ENCODE measurements around the gene ANKMY1.

Gene ANKMY1

DNA sequence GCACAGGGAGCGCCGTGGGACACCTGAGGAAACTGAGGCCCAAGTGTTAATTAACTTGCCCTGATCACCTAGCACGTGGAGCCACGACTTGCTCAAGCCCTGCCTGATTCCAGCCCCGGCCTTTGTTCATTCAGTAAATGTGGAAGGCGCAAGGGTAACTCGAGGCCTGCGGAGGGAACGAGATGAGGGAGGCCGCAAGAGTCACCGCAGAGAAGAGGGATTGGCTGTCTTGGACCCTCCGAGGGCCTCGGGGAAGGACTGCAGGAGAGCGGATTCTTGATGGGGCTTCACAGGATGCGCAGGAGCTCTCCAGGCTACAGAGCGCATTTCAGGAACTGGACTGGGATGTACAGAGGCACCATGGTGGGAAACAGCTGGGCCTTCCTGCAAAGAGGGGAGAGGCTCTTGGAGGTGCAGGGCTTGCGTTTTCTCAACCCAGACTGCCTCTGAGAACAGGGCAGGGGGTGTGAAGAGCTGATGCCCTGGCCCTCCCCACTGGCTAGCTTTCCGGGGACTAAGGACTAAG is 511 bp upstream of the ANKMY1 start:
- DNase-seq (ENCODE audit: low read depth), result no peak
- H3K4me3 ChIP-seq (ENCODE audit: control insufficient read depth, low read depth, low read length), result peak overlapping the region; percentile 50
- TF ChIP-seq, protein P1, sequence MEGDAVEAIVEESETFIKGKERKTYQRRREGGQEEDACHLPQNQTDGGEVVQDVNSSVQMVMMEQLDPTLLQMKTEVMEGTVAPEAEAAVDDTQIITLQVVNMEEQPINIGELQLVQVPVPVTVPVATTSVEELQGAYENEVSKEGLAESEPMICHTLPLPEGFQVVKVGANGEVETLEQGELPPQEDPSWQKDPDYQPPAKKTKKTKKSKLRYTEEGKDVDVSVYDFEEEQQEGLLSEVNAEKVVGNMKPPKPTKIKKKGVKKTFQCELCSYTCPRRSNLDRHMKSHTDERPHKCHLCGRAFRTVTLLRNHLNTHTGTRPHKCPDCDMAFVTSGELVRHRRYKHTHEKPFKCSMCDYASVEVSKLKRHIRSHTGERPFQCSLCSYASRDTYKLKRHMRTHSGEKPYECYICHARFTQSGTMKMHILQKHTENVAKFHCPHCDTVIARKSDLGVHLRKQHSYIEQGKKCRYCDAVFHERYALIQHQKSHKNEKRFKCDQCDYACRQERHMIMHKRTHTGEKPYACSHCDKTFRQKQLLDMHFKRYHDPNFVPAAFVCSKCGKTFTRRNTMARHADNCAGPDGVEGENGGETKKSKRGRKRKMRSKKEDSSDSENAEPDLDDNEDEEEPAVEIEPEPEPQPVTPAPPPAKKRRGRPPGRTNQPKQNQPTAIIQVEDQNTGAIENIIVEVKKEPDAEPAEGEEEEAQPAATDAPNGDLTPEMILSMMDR (conservative IDR thresholded peaks at IDR 0.05; ENCODE audit: control insufficient read depth, insufficient read depth, low read depth, low read length), result no peak

DNA sequence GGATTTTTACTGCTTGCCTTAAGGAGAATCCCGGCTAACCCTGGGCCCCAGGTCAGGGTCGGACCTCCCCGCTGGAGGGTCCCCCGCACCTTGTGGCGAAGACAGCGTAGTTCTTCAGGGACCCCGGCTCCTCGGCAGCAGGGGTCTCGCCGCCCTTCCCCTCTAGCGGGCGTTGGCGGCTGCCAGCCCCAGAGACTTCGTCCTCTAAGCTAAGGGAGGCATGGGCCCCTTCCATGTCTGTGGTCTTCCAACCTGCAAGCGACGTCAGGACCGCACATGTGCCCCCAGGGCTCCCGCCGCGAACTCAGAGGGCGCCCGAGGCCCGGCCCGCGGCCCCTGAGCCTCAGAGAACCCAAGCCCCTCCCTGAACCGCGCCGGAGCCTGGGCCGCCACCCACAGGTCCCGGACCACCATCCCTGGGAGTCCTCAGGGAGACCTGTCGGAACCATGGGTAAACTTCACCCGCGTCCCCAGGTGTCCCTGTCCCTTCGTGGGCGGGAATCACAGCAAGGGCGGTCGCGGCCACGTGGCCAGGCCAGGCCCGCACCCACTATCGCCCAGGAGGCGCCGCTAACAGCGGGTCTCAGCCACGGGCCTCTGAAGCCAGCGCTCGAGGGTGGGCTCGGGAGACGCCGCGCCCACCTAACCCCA is 562 bp downstream of the ANKMY1 start:
- no peak for DNase-seq (ENCODE audit: low read depth)
- peak overlapping the region; percentile 50 for H3K4me3 ChIP-seq (ENCODE audit: control insufficient read depth, low read depth, low read length)
- TF ChIP-seq, protein P1 (conservative IDR thresholded peaks at IDR 0.05; ENCODE audit: control insufficient read depth, insufficient read depth, low read depth, low read length), result no peak

DNA sequence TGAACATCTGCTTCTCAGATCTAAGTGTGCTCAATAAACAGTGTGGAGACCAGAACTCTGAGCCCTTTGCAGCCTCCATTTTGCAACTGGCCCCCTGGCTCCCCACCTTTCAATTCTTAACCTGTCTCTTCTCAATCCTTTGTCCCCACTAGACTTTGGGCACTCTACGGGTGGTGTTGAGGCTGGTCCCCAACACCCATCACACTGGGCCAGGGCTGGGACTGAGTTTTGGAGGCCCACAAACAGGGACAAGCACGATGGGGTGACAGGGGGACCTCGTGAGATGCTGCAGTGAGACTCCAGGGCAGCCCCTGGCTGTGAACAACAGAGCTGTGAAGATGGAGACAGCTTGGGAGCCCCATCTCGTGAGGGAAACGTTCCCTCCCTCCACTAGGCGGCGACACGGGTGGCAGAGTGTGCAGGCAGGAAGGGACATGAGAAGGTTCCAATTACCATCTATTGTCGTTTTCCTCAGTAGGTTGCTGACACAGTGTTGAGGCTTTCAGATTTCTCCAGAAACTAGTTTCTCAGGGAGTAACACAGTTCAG is 1.2 kb downstream of the ANKMY1 start:
- H3K4me3 ChIP-seq (ENCODE audit: control insufficient read depth, low read depth, low read length), result peak overlapping the region; percentile 50
- DNase-seq (ENCODE audit: low read depth), result peak; percentile 65
- TF ChIP-seq, protein P1 (conservative IDR thresholded peaks at IDR 0.05; ENCODE audit: control insufficient read depth, insufficient read depth, low read depth, low read length), result peak; percentile 67

DNA sequence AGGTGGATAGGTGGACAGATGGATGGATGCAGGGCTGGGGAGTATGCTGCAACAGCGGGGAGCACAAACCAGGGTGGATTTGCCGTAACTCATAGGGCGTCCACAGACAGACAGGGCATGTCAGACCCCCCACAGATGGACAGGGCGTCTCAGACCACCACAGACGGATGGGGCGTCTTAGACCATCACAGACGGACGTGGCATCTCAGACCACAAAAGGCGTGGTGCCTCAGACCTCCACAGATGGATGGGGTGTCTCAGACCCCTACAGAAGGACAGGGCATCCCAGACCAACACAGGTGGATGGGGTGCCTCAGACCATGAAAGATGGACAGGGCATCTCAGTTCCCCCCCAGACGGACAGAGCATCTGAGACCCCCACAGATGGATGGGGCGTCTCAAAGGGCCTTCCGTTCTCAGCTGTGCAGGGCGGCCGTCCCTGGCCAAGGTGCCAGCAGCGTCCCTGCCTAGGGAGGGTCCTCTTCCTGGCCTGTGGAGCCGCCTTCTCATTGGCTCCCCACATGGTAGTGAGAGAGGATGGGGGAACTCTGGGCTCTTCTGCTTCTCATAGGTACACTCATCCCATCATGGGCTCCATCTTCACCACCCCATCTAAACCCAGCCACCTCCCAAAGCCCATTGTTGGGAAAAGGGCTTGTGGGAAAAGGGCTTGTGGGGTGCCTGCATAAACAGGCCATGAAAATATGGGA is 2.1 kb downstream of the ANKMY1 start:
- H3K4me3 ChIP-seq (ENCODE audit: control insufficient read depth, low read depth, low read length), result no peak overlapping the region
- no peak for DNase-seq (ENCODE audit: low read depth)
- TF ChIP-seq, protein P1 (conservative IDR thresholded peaks at IDR 0.05; ENCODE audit: control insufficient read depth, insufficient read depth, low read depth, low read length), result no peak

DNA sequence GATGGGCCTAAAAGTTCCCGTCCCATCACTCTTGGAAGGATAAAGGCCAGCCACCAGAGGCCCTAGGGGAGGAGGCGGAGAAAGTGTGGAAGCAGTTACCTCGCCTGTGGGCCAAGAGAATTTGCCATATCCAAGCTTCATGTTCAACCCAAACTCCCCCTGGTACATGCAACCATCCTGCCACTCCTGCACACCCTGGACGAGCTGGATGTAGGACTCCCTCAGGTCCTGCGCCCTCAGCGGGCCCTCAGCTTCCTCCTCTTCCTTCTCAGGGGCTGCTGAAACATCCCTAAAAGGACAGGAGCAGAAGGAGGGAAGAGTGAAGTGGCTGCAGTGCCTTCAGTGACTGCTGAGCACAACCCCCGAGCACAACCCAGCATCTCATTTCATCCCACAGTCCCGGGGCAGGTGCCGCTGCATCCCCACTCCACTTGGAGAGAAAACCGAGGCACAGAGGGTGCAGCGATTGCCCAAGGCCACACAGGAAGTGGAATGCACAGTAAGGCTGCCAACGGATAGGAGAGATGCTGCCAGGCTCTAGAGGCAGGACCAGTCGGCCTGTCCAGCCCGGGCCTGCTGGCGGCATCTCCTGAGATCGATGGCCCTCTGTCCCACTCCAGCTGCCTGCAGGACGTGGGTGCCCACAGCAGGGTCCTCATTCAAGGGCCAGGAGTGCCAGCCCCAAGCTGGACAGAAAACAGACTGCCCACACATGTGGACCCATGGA is 2.9 kb downstream of the ANKMY1 start:
- no peak for DNase-seq (ENCODE audit: low read depth)
- TF ChIP-seq, protein P1 (conservative IDR thresholded peaks at IDR 0.05; ENCODE audit: control insufficient read depth, insufficient read depth, low read depth, low read length), result no peak
- H3K4me3 ChIP-seq (ENCODE audit: control insufficient read depth, low read depth, low read length), result no peak overlapping the region

DNA sequence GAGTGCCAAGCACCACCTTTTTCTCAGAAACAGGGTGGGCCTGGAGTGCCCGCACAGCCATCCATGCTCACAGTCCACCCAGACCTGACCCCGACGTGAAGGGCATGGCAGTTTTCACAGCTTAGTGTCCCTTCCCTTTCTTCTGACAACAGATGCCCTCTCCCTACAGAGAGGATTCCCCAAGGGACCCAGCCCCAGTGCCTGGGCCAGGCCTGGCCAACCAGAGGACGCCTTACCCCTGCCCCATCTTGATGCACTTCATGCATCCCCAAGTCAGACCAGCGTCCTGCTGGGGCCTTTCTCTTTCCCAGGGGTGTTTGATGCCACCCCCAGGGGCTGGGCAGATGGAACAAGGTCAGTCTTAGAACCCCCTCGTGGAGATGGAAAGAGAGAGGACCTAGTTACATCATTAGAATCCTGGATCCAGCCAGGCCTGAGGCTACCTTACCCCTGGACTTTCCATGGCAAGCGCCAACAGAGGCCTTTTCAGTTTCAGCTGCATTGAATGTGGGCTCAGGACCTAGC is 3.8 kb downstream of the ANKMY1 start:
- no peak overlapping the region for H3K4me3 ChIP-seq (ENCODE audit: control insufficient read depth, low read depth, low read length)
- no peak for DNase-seq (ENCODE audit: low read depth)
- TF ChIP-seq, protein P1 (conservative IDR thresholded peaks at IDR 0.05; ENCODE audit: control insufficient read depth, insufficient read depth, low read depth, low read length), result no peak

Data from fibroblast of mammary gland (primary cell).